Measurements from ENCODE around the gene COL10A1.

COL10A1 gene

DNA sequence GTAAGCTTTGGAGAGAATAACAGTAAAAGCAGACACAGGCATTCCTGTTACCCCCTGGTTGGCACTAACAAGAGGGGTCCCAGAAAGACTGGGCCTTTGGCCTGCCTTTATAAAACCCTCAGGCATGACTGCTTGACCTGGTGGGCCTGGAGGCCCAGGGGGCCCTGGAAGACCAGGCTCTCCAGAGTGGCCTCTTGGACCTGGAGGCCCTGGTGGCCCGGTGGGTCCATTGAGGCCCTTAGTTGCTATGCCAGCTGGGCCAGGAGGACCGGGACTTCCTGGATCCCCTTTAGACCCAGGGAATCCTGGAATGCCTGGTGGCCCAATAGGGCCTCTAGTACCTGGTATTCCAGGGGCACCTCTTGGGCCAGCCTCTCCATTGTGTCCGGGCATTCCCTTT lies 5.5 kb downstream of the COL10A1 start:
- Histone ChIP-seq H3K27me3 (ENCODE audit: insufficient read depth, low read length) (no peaks in the 10 kb centered on the region), H3F3A (ENCODE audit: insufficient read depth, low read length) (no peaks in the 10 kb centered on the region), H3K9me2 (ENCODE audit: low read depth, low read length) (no peaks in the 10 kb centered on the region), H3K4me1 (ENCODE audit: insufficient read depth, low read length, severe bottlenecking) (no peaks in the 10 kb centered on the region), H2AFZ (ENCODE audit: low read length) (no peak overlapping the region), H3K27ac (ENCODE audit: low read depth, low read length, poor library complexity, severe bottlenecking) (no peak overlapping the region), H3K36me3 (ENCODE audit: insufficient read depth, low read length) (no peaks in the 10 kb centered on the region), H3K79me2 (ENCODE audit: insufficient read depth, low read length) (no peaks in the 10 kb centered on the region), H3K9ac (ENCODE audit: low read length) (no peak overlapping the region), H3K4me3 (ENCODE audit: low read depth, low read length, poor library complexity, severe bottlenecking) (no peak overlapping the region), H3K4me2 (ENCODE audit: low read length) (no peak overlapping the region), H3K9me3 (ENCODE audit: low read length) (no peaks in the 10 kb centered on the region), H4K20me1 (ENCODE audit: insufficient read depth, low read length) (no peaks in the 10 kb centered on the region)
- TF ChIP-seq, protein P1, sequence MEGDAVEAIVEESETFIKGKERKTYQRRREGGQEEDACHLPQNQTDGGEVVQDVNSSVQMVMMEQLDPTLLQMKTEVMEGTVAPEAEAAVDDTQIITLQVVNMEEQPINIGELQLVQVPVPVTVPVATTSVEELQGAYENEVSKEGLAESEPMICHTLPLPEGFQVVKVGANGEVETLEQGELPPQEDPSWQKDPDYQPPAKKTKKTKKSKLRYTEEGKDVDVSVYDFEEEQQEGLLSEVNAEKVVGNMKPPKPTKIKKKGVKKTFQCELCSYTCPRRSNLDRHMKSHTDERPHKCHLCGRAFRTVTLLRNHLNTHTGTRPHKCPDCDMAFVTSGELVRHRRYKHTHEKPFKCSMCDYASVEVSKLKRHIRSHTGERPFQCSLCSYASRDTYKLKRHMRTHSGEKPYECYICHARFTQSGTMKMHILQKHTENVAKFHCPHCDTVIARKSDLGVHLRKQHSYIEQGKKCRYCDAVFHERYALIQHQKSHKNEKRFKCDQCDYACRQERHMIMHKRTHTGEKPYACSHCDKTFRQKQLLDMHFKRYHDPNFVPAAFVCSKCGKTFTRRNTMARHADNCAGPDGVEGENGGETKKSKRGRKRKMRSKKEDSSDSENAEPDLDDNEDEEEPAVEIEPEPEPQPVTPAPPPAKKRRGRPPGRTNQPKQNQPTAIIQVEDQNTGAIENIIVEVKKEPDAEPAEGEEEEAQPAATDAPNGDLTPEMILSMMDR (IDR thresholded peaks at IDR 0.05; ENCODE audit: low read length) = no peak
- TF ChIP-seq EZH2 (IDR thresholded peaks at IDR 0.05; ENCODE audit: borderline replicate concordance, low read length) = no peak

DNA sequence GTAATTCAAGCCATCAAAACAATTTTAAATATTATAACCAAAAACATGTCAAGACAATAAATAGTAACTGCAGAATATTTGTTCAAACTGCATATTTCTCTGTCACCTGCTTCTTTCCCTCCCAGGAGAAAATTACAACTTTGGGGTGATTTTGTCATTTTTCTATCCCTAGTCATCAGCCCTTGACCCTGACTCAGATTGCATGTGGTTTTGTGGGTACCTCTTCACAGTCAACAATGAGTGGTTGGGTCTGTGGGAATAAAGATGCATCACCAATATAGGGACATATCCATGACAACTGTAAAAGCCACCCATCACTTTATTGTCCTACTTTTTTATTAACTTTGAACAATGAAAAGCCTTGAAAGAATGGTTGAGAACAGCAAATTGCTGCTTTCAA lies 7.3 kb downstream of the COL10A1 start:
- TF ChIP-seq EZH2 (IDR thresholded peaks at IDR 0.05; ENCODE audit: borderline replicate concordance, low read length) = no peak
- TF ChIP-seq, protein P1 (IDR thresholded peaks at IDR 0.05; ENCODE audit: low read length) = no peak
- Histone ChIP-seq H3K9me2 (ENCODE audit: low read depth, low read length) (no peaks in the 10 kb centered on the region), H3K9me3 (ENCODE audit: low read length) (no peaks in the 10 kb centered on the region), H3K36me3 (ENCODE audit: insufficient read depth, low read length) (no peaks in the 10 kb centered on the region), H2AFZ (ENCODE audit: low read length) (no peak overlapping the region), H3K27me3 (ENCODE audit: insufficient read depth, low read length) (no peaks in the 10 kb centered on the region), H3F3A (ENCODE audit: insufficient read depth, low read length) (no peaks in the 10 kb centered on the region), H3K4me1 (ENCODE audit: insufficient read depth, low read length, severe bottlenecking) (no peaks in the 10 kb centered on the region), H3K4me3 (ENCODE audit: low read depth, low read length, poor library complexity, severe bottlenecking) (no peak overlapping the region), H3K4me2 (ENCODE audit: low read length) (no peak overlapping the region), H3K9ac (ENCODE audit: low read length) (no peak overlapping the region), H3K79me2 (ENCODE audit: insufficient read depth, low read length) (no peaks in the 10 kb centered on the region), H4K20me1 (ENCODE audit: insufficient read depth, low read length) (no peaks in the 10 kb centered on the region), H3K27ac (ENCODE audit: low read depth, low read length, poor library complexity, severe bottlenecking) (no peak overlapping the region)

DNA sequence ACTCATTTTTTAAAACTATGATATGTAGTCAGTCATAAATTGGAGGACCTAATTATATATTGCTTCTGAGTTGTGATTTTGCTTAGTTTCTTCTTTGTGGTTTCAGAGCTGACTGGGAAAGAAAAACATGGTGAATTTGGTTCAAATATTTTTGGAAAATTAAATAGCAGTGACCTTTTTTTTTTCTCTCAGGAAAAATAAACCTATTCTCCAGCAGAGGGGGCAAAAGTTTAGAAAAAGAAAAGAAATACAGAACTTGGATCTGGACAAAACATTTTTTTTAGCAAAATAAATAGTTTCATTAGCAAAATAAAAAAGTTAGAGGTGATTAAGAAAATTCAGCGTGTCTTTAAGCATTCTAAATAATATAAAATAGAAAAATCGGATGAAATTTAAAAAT lies 10.2 kb downstream of the COL10A1 start:
- Histone ChIP-seq H3K36me3 (ENCODE audit: insufficient read depth, low read length) (peaks cover 7% of the 10 kb centered on the region; the same call in 1 of the 2 replicates), H3K4me2 (ENCODE audit: low read length) (no peak overlapping the region), H3K9me3 (ENCODE audit: low read length) (no peaks in the 10 kb centered on the region), H3K4me1 (ENCODE audit: insufficient read depth, low read length, severe bottlenecking) (no peaks in the 10 kb centered on the region), H3K9ac (ENCODE audit: low read length) (no peak overlapping the region), H3F3A (ENCODE audit: insufficient read depth, low read length) (no peaks in the 10 kb centered on the region), H2AFZ (ENCODE audit: low read length) (no peak overlapping the region), H3K4me3 (ENCODE audit: low read depth, low read length, poor library complexity, severe bottlenecking) (no peak overlapping the region), H3K27ac (ENCODE audit: low read depth, low read length, poor library complexity, severe bottlenecking) (no peak overlapping the region), H4K20me1 (ENCODE audit: insufficient read depth, low read length) (no peaks in the 10 kb centered on the region), H3K9me2 (ENCODE audit: low read depth, low read length) (no peaks in the 10 kb centered on the region), H3K27me3 (ENCODE audit: insufficient read depth, low read length) (no peaks in the 10 kb centered on the region), H3K79me2 (ENCODE audit: insufficient read depth, low read length) (no peaks in the 10 kb centered on the region)
- TF ChIP-seq EZH2 (IDR thresholded peaks at IDR 0.05; ENCODE audit: borderline replicate concordance, low read length) = no peak
- TF ChIP-seq, protein P1 (IDR thresholded peaks at IDR 0.05; ENCODE audit: low read length) = peak; percentile 35; the same call in 1 of the 2 replicates
